Smooth muscle cell (in vitro differentiated cells): ENCODE measurements around the gene RMI2. TPM values are rescaled to one million over a fixed set of nuclear protein-coding genes. Genes with fewer than 3 reads are reported as not detected.
"Not testable (repeated sequence)": the region's sequence is repeated elsewhere in the genome, so short reads cannot be mapped to it uniquely, and the experiment has no call there.

Experiments used
- DNase-seq: peaks from one replicate; lab custom pipeline; 2025; ENCODE audit not compliant: unreplicated experiment; lab: John Stamatoyannopoulos, UW
- H2AFZ ChIP-seq: fragments of 200-600 bp; sonication (generic); 2 replicates; pipeline ENCODE4 v1.6.0; 2016; ENCODE audit warnings: antibody characterized with exemption, low read depth, mild to moderate bottlenecking
- H3F3A ChIP-seq: fragments of 200-600 bp; sonication (generic); 2 replicates; pipeline ENCODE4 v1.6.0; 2017; ENCODE audit warnings: antibody characterized with exemption, low read depth
- H3K27ac ChIP-seq: fragments of 200-600 bp; sonication (generic); 2 replicates; pipeline ENCODE4 v1.5.1; 2016; ENCODE audit warnings: low read depth, mild to moderate bottlenecking
- H3K27me3 ChIP-seq: fragments of 200-600 bp; sonication (generic); 2 replicates; pipeline ENCODE4 v1.6.1; 2016; ENCODE audit warnings: low read depth, mild to moderate bottlenecking
- H3K36me3 ChIP-seq: fragments of 200-600 bp; sonication (generic); 2 replicates; pipeline ENCODE4 v1.5.1; 2016; ENCODE audit warnings: low read depth
- H3K4me1 ChIP-seq: fragments of 200-600 bp; sonication (generic); 2 replicates; pipeline ENCODE4 v1.5.1; 2016; ENCODE audit warnings: low read depth
- H3K4me2 ChIP-seq: fragments of 200-600 bp; sonication (generic); 2 replicates; pipeline ENCODE4 v1.6.0; 2016; ENCODE audit warnings: mild to moderate bottlenecking
- H3K4me3 ChIP-seq: fragments of 200-600 bp; sonication (generic); 2 replicates; pipeline ENCODE4 v1.5.1; 2016; ENCODE audit warnings: mild to moderate bottlenecking
- H3K79me2 ChIP-seq: fragments of 200-600 bp; sonication (generic); 2 replicates; pipeline ENCODE4 v1.6.0; 2016; ENCODE audit warnings: low read depth, mild to moderate bottlenecking
- H3K9ac ChIP-seq: fragments of 200-600 bp; sonication (generic); 2 replicates; pipeline ENCODE4 v1.6.0; 2016; ENCODE audit warnings: low read depth
- H3K9me3 ChIP-seq: fragments of 200-600 bp; sonication (generic); replicated peaks from 2 replicates; pipeline ENCODE4 v1.5.1; 2016; ENCODE audit warnings: low read depth
- H4K20me1 ChIP-seq: fragments of 200-600 bp; sonication (generic); 2 replicates; pipeline ENCODE4 v1.6.0; 2016; ENCODE audit warnings: low read depth
- CTCF ChIP-seq: fragments of 200-600 bp; sonication (generic); IDR thresholded peaks from 2 replicates; pipeline ENCODE4 v1.5.1; 2017; ENCODE audit warnings: borderline replicate concordance, mild to moderate bottlenecking, antibody characterized with exemption; ENCODE audit not compliant: insufficient read depth, poor library complexity, severe bottlenecking
- WGBS: methylation state at CpG from one replicate; pipeline ENCODE4 v1.1.7; 2016; ENCODE audit warnings: low lambda C conversion rate; 5-methylcytosine and 5-hydroxymethylcytosine counted together
- polyA plus RNA-seq: library from polyadenylated mRNA; unstranded; fragments of >200 nt; fragmentation: Nextera tagmentation; extraction: Ambion mirVana; gene quantifications from 2 replicates; pipeline ENCODE4 v1.2.1, GENCODE V29; 2016
- total RNA-seq: library from RNA; depleted of rRNA; stranded (reverse); fragments of >200 nt; gene quantifications from 2 replicates; pipeline ENCODE4 v1.2.3, GENCODE V29; 2014

The RMI2 gene
- total and polyA plus RNA-seq, 2 experiments from 2014 or later, result 6.1 to 11.3 TPM

- H3K9ac ChIP-seq, result no peak overlapping the region
These were observed 48.4 kb upstream of the RMI2 start for GRCh38 chr16:11296706-11297491.

GRCh38 chr16:11297492-11298142 is 47.6 kb upstream of the RMI2 start:
- H3K4me1 ChIP-seq, result no peaks in the 10 kb centered on the region
- no peaks in the 10 kb centered on the region for H3K9me3 ChIP-seq
- no peak for TF ChIP-seq CTCF
- H3K27me3 ChIP-seq, result no peaks in the 10 kb centered on the region
- H4K20me1 ChIP-seq, result no peaks in the 10 kb centered on the region
- H3K4me2 ChIP-seq, result peak overlapping the region; percentile 67
- H3K27ac ChIP-seq, result no peak overlapping the region
- DNase-seq, result peak; percentile 11
- H3K36me3 ChIP-seq, result no peaks in the 10 kb centered on the region
- WGBS, result 22% methylated on average over 19 of the region's 19 CpGs
- no peak overlapping the region for H3K9ac ChIP-seq
- no peaks in the 10 kb centered on the region for H3K79me2 ChIP-seq
- H2AFZ ChIP-seq, result no peak overlapping the region
- H3K4me3 ChIP-seq, result no peak overlapping the region
- H3F3A ChIP-seq, result no peaks in the 10 kb centered on the region

More at GRCh38 chr16:11296706-11297491, 48.4 kb upstream of the RMI2 start:
- H3K4me2 ChIP-seq, result peak overlapping the region; percentile 67
- DNase-seq, result no peak
- no peak for TF ChIP-seq CTCF
- no peak overlapping the region for H3K4me3 ChIP-seq
- no peaks in the 10 kb centered on the region for H3K4me1 ChIP-seq
- H3K36me3 ChIP-seq, result no peaks in the 10 kb centered on the region
- peak overlapping the region; percentile 2 for H2AFZ ChIP-seq
- H3K9me3 ChIP-seq, result no peaks in the 10 kb centered on the region
- H3K27ac ChIP-seq, result no peak overlapping the region
- H4K20me1 ChIP-seq, result no peaks in the 10 kb centered on the region
- 18% methylated on average over 10 of the region's 10 CpGs for WGBS
- H3F3A ChIP-seq, result no peaks in the 10 kb centered on the region
- H3K79me2 ChIP-seq, result no peaks in the 10 kb centered on the region
- no peaks in the 10 kb centered on the region for H3K27me3 ChIP-seq

- no peak overlapping the region for H3K4me3 ChIP-seq
- no peaks in the 10 kb centered on the region for H3K4me1 ChIP-seq
- no peaks in the 10 kb centered on the region for H3K36me3 ChIP-seq
- no peak for DNase-seq
- H3K27ac ChIP-seq, result no peak overlapping the region
- H3K27me3 ChIP-seq, result no peaks in the 10 kb centered on the region
- peak overlapping the region; percentile 67 for H3K4me2 ChIP-seq
- no peaks in the 10 kb centered on the region for H3K79me2 ChIP-seq
- no peaks in the 10 kb centered on the region for H4K20me1 ChIP-seq
- TF ChIP-seq CTCF, result no peak
- no peak overlapping the region for H3K9ac ChIP-seq
- 94% methylated on average over 5 of the region's 5 CpGs for WGBS
- H3F3A ChIP-seq, result no peaks in the 10 kb centered on the region
- no peaks in the 10 kb centered on the region for H3K9me3 ChIP-seq
- no peak overlapping the region for H2AFZ ChIP-seq
These were observed 46.9 kb upstream of the RMI2 start for GRCh38 chr16:11298143-11298900.

- not testable (repeated sequence) for H3K9ac ChIP-seq
These were observed 46.2 kb upstream of the RMI2 start for GRCh38 chr16:11298950-11299547.

More at GRCh38 chr16:11298950-11299547, 46.2 kb upstream of the RMI2 start:
- H3F3A ChIP-seq, H4K20me1 ChIP-seq, H3K79me2 ChIP-seq, DNase-seq, H3K9me3 ChIP-seq, H3K4me3 ChIP-seq, H3K36me3 ChIP-seq, H2AFZ ChIP-seq, H3K27me3 ChIP-seq, H3K27ac ChIP-seq, H3K4me2 ChIP-seq, H3K4me1 ChIP-seq: not testable (repeated sequence)
- 91% methylated on average over 13 of the region's 13 CpGs for WGBS
